Activated CD4-positive, CD25-positive, alpha-beta regulatory T cell treated with anti-CD3 and anti-CD28 coated beads, Interleukin-2, amount 50 U/mL, for 24 hours (primary cell): Measurements from ENCODE around the gene OR9G4.

Experiments
- ATAC-seq, 2 donors: fragments of 150-1000 bp; cut with Tn5 transposase; one replicate each; pipeline ENCODE4 v1.10.0; 2021; ENCODE audit warnings: mild to moderate bottlenecking in 1 of 2, moderate library complexity in 1 of 2

Gene OR9G4

GRCh38 chr11:56748597-56748996 is at the start of gene OR9G4:
Gene OR9G4, minus strand, starts transcription at chr11:56748697. Its CDS starts 4,931 bp downstream, at chr11:56743766.
- no peak for ATAC-seq

- no peak for ATAC-seq
Observed at GRCh38 chr11:56783448-56784041, 35.0 kb upstream of the OR9G4 start.

- no peak for ATAC-seq
Observed at GRCh38 chr11:56782167-56782847, 33.8 kb upstream of the OR9G4 start.

- ATAC-seq: no peak
Observed at GRCh38 chr11:56776809-56777208, 28.3 kb upstream of the OR9G4 start.

- ATAC-seq: no peak
Observed at GRCh38 chr11:56764976-56765375, 16.5 kb upstream of the OR9G4 start.

- no peak for ATAC-seq
Observed at GRCh38 chr11:56751480-56751879, 3.0 kb upstream of the OR9G4 start.

- no peak for ATAC-seq
Observed at GRCh38 chr11:56750190-56750589, 1.7 kb upstream of the OR9G4 start.

GRCh38 chr11:56740886-56741285 is 7.6 kb downstream of the OR9G4 start:
- ATAC-seq: no peak

- ATAC-seq: no peak
Observed at GRCh38 chr11:56740107-56740506, 8.4 kb downstream of the OR9G4 start.

- no peak for ATAC-seq
Observed at GRCh38 chr11:56720513-56720912, 28.0 kb downstream of the OR9G4 start.

GRCh38 chr11:56716379-56716854 is 32.1 kb downstream of the OR9G4 start:
- no peak for ATAC-seq

GRCh38 chr11:56714206-56714605 is 34.3 kb downstream of the OR9G4 start:
- no peak for ATAC-seq

GRCh38 chr11:56706486-56706885 is 42.0 kb downstream of the OR9G4 start:
- ATAC-seq: no peak

GRCh38 chr11:56705784-56706396 is 42.6 kb downstream of the OR9G4 start:
- ATAC-seq: no peak

- no peak for ATAC-seq
Observed at GRCh38 chr11:56700914-56701485, 47.5 kb downstream of the OR9G4 start.

- no peak for ATAC-seq
Observed at GRCh38 chr11:56700242-56700913, 48.1 kb downstream of the OR9G4 start.

GRCh38 chr11:56698795-56699194 is 49.7 kb downstream of the OR9G4 start, which contains the start of gene OR9G1:
Gene OR9G1, plus strand, starts transcription at chr11:56699095. Its CDS starts 1,293 bp downstream, at chr11:56700388.
- ATAC-seq: no peak

GRCh38 chr11:56693428-56693827 is 55.1 kb downstream of the OR9G4 start:
- no peak for ATAC-seq
